HG03139 (cell line): Measurements from ENCODE around the gene MTG1.
"Not testable (repeated sequence)": the region's sequence is repeated elsewhere in the genome, so short reads cannot be mapped to it uniquely, and the experiment has no call there.

Experiments used
- ATAC-seq: cut with Tn5 transposase; IDR thresholded peaks from one replicate; pipeline ENCODE4 v1.9.1; 2021; ENCODE audit not compliant: unreplicated experiment

The MTG1 gene

GRCh38 chr10:133465191-133465949, 71.4 kb downstream of the MTG1 start:
- no peak for ATAC-seq

GRCh38 chr10:133465950-133466474, 72.1 kb downstream of the MTG1 start:
- no peak for ATAC-seq

GRCh38 chr10:133466683-133467275, 72.8 kb downstream of the MTG1 start:
- no peak for ATAC-seq

- ATAC-seq = no peak
Observed at GRCh38 chr10:133467286-133467911, 73.4 kb downstream of the MTG1 start.

GRCh38 chr10:133469205-133469604, 75.2 kb downstream of the MTG1 start:
- ATAC-seq = not testable (repeated sequence)

- ATAC-seq = no peak
Observed at GRCh38 chr10:133471300-133472109, 77.5 kb downstream of the MTG1 start.
